Activated CD8-positive, alpha-beta memory T cell treated with anti-CD3 and anti-CD28 coated beads for 24 hours (primary cell): ENCODE data around the gene DLGAP1.

ENCODE experiments used
- DNase-seq: peaks from one replicate; pipeline ENCODE4 v3.0.0-alpha.2; 2020

The DLGAP1 gene

GRCh38 chr18:4236940-4237663, 218.0 kb downstream of the DLGAP1 start:
- no peak for DNase-seq

- DNase-seq = no peak
Observed at GRCh38 chr18:4233468-4233867, 221.6 kb downstream of the DLGAP1 start.

- DNase-seq = no peak
Observed at GRCh38 chr18:4232656-4233055, 222.5 kb downstream of the DLGAP1 start.

GRCh38 chr18:4231260-4231659, 223.8 kb downstream of the DLGAP1 start:
- no peak for DNase-seq

GRCh38 chr18:4230450-4231168, 224.5 kb downstream of the DLGAP1 start:
- no peak for DNase-seq

GRCh38 chr18:4224031-4224704, 230.9 kb downstream of the DLGAP1 start:
- DNase-seq = no peak

GRCh38 chr18:4211111-4211837, 243.8 kb downstream of the DLGAP1 start:
- no peak for DNase-seq

- DNase-seq = no peak
Observed at GRCh38 chr18:4208366-4208765, 246.7 kb downstream of the DLGAP1 start.

GRCh38 chr18:4207383-4207985, 247.6 kb downstream of the DLGAP1 start:
- DNase-seq = no peak

GRCh38 chr18:4204438-4204720, 250.7 kb downstream of the DLGAP1 start:
- DNase-seq = no peak

- DNase-seq = no peak
Observed at GRCh38 chr18:4203568-4204437, 251.3 kb downstream of the DLGAP1 start.

GRCh38 chr18:4200399-4200798, 254.7 kb downstream of the DLGAP1 start:
- DNase-seq = no peak

GRCh38 chr18:4198956-4199355, 256.2 kb downstream of the DLGAP1 start:
- DNase-seq = no peak

- DNase-seq = no peak
Observed at GRCh38 chr18:4196351-4196750, 258.8 kb downstream of the DLGAP1 start.

GRCh38 chr18:4193086-4193485, 262.0 kb downstream of the DLGAP1 start:
- DNase-seq = no peak

- DNase-seq = no peak
Observed at GRCh38 chr18:4181882-4182568, 273.1 kb downstream of the DLGAP1 start.

- DNase-seq = no peak
Observed at GRCh38 chr18:4181086-4181485, 274.0 kb downstream of the DLGAP1 start.

GRCh38 chr18:4172196-4173100, 282.7 kb downstream of the DLGAP1 start:
- DNase-seq = no peak

- no peak for DNase-seq
Observed at GRCh38 chr18:4157352-4157751, 297.8 kb downstream of the DLGAP1 start.

- no peak for DNase-seq
Observed at GRCh38 chr18:4146797-4147196, 308.3 kb downstream of the DLGAP1 start.
